Esophagus squamous epithelium (tissue), 5 donors: ENCODE data around the gene ARIH2. TPM values are rescaled to one million over a fixed set of nuclear protein-coding genes. Genes with fewer than 3 reads are reported as not detected.

ENCODE experiments used
- DNase-seq: peaks from one replicate; lab custom pipeline; 2025; lab: John Stamatoyannopoulos, UW
- H3K27ac ChIP-seq, 4 donors: fragments of 200-600 bp; sonication (generic); one replicate each; pipeline ENCODE4 v1.5.1; 2016 to 2019; ENCODE audit warnings: mild to moderate bottlenecking in 1 of 4
- H3K27me3 ChIP-seq, 4 donors: fragments of 200-600 bp; sonication (generic); 1 replicate in 3 of 4; 2 replicates in 1 of 4; pipeline versions ENCODE4 v1.5.1 to v1.6.0; 2017 to 2021; ENCODE audit warnings: antibody characterized with exemption in 1 of 4
- H3K36me3 ChIP-seq, 3 donors: fragments of 200-600 bp; sonication (generic); one replicate each; pipeline ENCODE4 v1.5.1; 2016 to 2019
- H3K4me1 ChIP-seq, 3 donors: fragments of 200-600 bp; sonication (generic); one replicate each; pipeline ENCODE4 v1.5.1; 2017 to 2019
- H3K4me3 ChIP-seq, 4 donors: fragments of 200-600 bp; sonication (generic); 1 replicate in 3 of 4; 2 replicates in 1 of 4; pipeline ENCODE4 v1.5.1; 2016 to 2019; ENCODE audit warnings: mild to moderate bottlenecking in 2 of 4, moderate library complexity in 1 of 4
- H3K9me3 ChIP-seq, 3 donors: fragments of 200-600 bp; sonication (generic); one replicate each; pipeline ENCODE4 v1.5.1; 2016 to 2019
- POLR2A ChIP-seq, 4 donors: fragments of 450-650 bp; IDR thresholded peaks; one replicate each; pipeline ENCODE4 v1.6.1; 2017; ENCODE audit warnings: antibody characterized with exemption in 4 of 4, mild to moderate bottlenecking in 4 of 4, moderate library complexity in 3 of 4
- WGBS, 2 donors: methylation state at CpG; one replicate each; pipeline ENCODE4 v1.1.5; 2018; 5-methylcytosine and 5-hydroxymethylcytosine counted together
- intact Hi-C: fragments of 100-400 bp; cut with DNase I; formaldehyde crosslinking; loops from one replicate; pipeline ENCODE4 v1.15.0; 2022
- total RNA-seq, 4 donors: library from RNA; depleted of rRNA; stranded (reverse); fragments of >200 nt; gene quantifications; one replicate each; pipeline ENCODE4 v1.1.0, GENCODE V29; 2016
- TF ChIP-seq, protein P1 (sequence below), 6 experiments: fragments of 450-650 bp in 4 of 6; fragments of 200-600 bp in 2 of 6; sonication (generic) in 2 of 6; IDR thresholded peaks; one replicate each; pipeline ENCODE4 v1.5.1; 2016 to 2019; ENCODE audit warnings: antibody characterized with exemption in 6 of 6, mild to moderate bottlenecking in 4 of 6, moderate library complexity in 4 of 6
- donor health status: DM: yes; HTN: yes; CAD: no.

ARIH2 gene
- total RNA-seq, 4 donors from 2014 or later = 54.0 to 74.2 (median 71.3) TPM

DNA sequence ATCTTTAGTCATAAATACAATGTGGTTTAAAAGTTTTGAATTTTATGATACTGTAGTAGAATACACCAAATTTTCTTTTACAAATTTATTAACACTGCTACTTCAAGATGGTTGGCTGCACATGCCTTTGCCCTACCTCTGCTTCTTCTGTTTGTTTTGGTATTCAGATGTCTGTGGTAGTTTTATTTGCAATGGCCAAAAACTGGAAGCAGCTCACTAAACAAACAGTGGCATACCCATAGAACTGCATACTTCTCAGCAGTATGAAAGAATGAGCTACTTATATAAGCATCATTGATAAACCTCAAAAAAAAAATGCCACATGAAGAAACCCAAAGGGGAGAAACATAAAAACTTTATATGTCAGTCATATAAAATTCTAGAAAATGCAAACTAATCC, 19.5 kb downstream of the ARIH2 start:
- intact Hi-C loops = no loop called here

DNA sequence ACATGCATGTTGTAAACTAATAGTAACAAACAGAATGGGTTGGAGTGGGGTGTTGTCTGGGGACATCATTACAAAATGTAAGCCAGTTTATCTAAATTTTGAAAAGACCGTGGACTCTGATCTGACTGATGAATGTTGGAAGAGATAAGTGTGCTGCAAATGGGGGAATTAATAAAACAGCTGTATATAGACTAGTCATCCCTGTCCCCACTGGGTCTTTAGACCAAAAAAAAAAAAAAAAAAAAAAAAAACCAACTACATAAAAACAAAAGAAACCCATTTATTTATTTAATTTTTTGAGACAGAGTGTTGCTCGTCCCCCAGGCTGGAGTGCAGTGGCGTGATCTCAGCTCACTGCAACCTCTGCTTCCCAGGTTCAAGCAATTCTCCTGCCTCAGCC, 20.0 kb downstream of the ARIH2 start:
- peaks cover 0 to 46% (median 5%) of the 10 kb centered on the region in 3 donors for H3K36me3 ChIP-seq
- WGBS, 2 donors = 86 to 95% methylated on average over 3 of the region's 3 CpGs

More for the DNA sequence above, 19.5 kb downstream of the ARIH2 start:
- peaks cover 0 to 46% (median 6%) of the 10 kb centered on the region in 3 donors for H3K36me3 ChIP-seq
- peaks cover 0 to 4% (median 0%) of the 10 kb centered on the region in 3 donors for H3K4me1 ChIP-seq
- no peak for TF ChIP-seq POLR2A (IDR thresholded peaks at IDR 0.05)
- TF ChIP-seq, protein P1, sequence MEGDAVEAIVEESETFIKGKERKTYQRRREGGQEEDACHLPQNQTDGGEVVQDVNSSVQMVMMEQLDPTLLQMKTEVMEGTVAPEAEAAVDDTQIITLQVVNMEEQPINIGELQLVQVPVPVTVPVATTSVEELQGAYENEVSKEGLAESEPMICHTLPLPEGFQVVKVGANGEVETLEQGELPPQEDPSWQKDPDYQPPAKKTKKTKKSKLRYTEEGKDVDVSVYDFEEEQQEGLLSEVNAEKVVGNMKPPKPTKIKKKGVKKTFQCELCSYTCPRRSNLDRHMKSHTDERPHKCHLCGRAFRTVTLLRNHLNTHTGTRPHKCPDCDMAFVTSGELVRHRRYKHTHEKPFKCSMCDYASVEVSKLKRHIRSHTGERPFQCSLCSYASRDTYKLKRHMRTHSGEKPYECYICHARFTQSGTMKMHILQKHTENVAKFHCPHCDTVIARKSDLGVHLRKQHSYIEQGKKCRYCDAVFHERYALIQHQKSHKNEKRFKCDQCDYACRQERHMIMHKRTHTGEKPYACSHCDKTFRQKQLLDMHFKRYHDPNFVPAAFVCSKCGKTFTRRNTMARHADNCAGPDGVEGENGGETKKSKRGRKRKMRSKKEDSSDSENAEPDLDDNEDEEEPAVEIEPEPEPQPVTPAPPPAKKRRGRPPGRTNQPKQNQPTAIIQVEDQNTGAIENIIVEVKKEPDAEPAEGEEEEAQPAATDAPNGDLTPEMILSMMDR (IDR thresholded peaks at IDR 0.05) = no peak
- H3K27ac ChIP-seq = no peak overlapping the region
- no peak overlapping the region for H3K4me3 ChIP-seq
- H3K27me3 ChIP-seq = no peaks in the 10 kb centered on the region
- no peaks in the 10 kb centered on the region for H3K9me3 ChIP-seq
- DNase-seq = no peak

GRCh38 chr3:48945432-48945831, 26.8 kb downstream of the ARIH2 start:
- no peak for DNase-seq
- Histone ChIP-seq H3K4me1 (peaks cover 0 to 12% (median 0%) of the 10 kb centered on the region in 3 donors), H3K27me3 (no peaks in the 10 kb centered on the region), H3K9me3 (no peaks in the 10 kb centered on the region), H3K27ac (no peak overlapping the region), H3K4me3 (no peak overlapping the region), H3K36me3 (peaks cover 0 to 53% (median 0%) of the 10 kb centered on the region in 3 donors)
- TF ChIP-seq, protein P1 (IDR thresholded peaks at IDR 0.05) = no peak
- TF ChIP-seq POLR2A (IDR thresholded peaks at IDR 0.05) = no peak
- intact Hi-C loops = no loop called here
- 70 to 100% methylated on average over 2 of the region's 2 CpGs for WGBS, 2 donors

More for the DNA sequence above, 20.0 kb downstream of the ARIH2 start:
- no peak overlapping the region for H3K4me3 ChIP-seq
- TF ChIP-seq, protein P1 (IDR thresholded peaks at IDR 0.05) = no peak
- TF ChIP-seq POLR2A (IDR thresholded peaks at IDR 0.05) = no peak
- no peaks in the 10 kb centered on the region for H3K27me3 ChIP-seq
- intact Hi-C loops = no loop called here
- H3K4me1 ChIP-seq = peaks cover 0 to 4% (median 0%) of the 10 kb centered on the region in 3 donors
- H3K27ac ChIP-seq = no peak overlapping the region
- no peak for DNase-seq
- no peaks in the 10 kb centered on the region for H3K9me3 ChIP-seq

- peaks cover 0 to 12% (median 0%) of the 10 kb centered on the region in 3 donors for H3K4me1 ChIP-seq
Observed at GRCh38 chr3:48945891-48946549, 27.4 kb downstream of the ARIH2 start.

GRCh38 chr3:48949376-48949717, 30.7 kb downstream of the ARIH2 start:
- TF ChIP-seq, protein P1 (IDR thresholded peaks at IDR 0.05) = no peak
- TF ChIP-seq POLR2A (IDR thresholded peaks at IDR 0.05) = no peak
- H3K27me3 ChIP-seq = no peaks in the 10 kb centered on the region
- peak overlapping the region in 1 of 4 donors; percentile 8 for H3K27ac ChIP-seq
- no peak overlapping the region for H3K4me3 ChIP-seq
- peaks cover 0 to 58% (median 9%) of the 10 kb centered on the region in 3 donors for H3K36me3 ChIP-seq
- 31 to 33% methylated on average over 2 of the region's 2 CpGs for WGBS, 2 donors
- H3K4me1 ChIP-seq = peaks cover 0 to 12% (median 0%) of the 10 kb centered on the region in 3 donors
- no peak for DNase-seq
- H3K9me3 ChIP-seq = no peaks in the 10 kb centered on the region
- intact Hi-C loops = no loop called here

More at GRCh38 chr3:48945891-48946549, 27.4 kb downstream of the ARIH2 start:
- Histone ChIP-seq H3K27ac (no peak overlapping the region), H3K36me3 (peaks cover 0 to 53% (median 0%) of the 10 kb centered on the region in 3 donors), H3K27me3 (no peaks in the 10 kb centered on the region), H3K9me3 (no peaks in the 10 kb centered on the region), H3K4me3 (no peak overlapping the region)
- TF ChIP-seq POLR2A (IDR thresholded peaks at IDR 0.05) = no peak
- TF ChIP-seq, protein P1 (IDR thresholded peaks at IDR 0.05) = no peak
- DNase-seq = no peak
- intact Hi-C loops = no loop called here
- 73 to 89% methylated on average over 4 of the region's 4 CpGs for WGBS, 2 donors
